ENCODE results near the gene SLC24A3.

GRCh38 chr20:19433371-19434350 lies 221.2 kb downstream of the SLC24A3 start:
- TF ChIP-seq CTCF (conservative IDR thresholded peaks at IDR 0.05; ENCODE audit: low read length) (no peak), EZH2phosphoT487 (IDR thresholded peaks at IDR 0.05; ENCODE audit: borderline replicate concordance, low read depth, low read length) (no peak)

Measured in OCI-LY7 (cell line).